Upper lobe of left lung (tissue), 6 donors: ENCODE data around the gene ACAP3. TPM values are rescaled to one million over a fixed set of nuclear protein-coding genes. Genes with fewer than 3 reads are reported as not detected.

Source experiments
- ATAC-seq, 2 donors: fragments of 200-7000 bp; cut with Tn5 transposase; one replicate each; pipeline ENCODE4 v1.9.1; 2022; ENCODE audit warnings: mild to moderate bottlenecking in 2 of 2, moderate library complexity in 2 of 2; ENCODE audit not compliant: low FRiP score in 2 of 2
- DNase-seq, 2 donors: peaks; one replicate each; pipeline ENCODE4 v3.0.0-alpha.2; 2019 to 2020
- H3K27ac ChIP-seq, 4 donors: fragments of 200-600 bp; sonication (generic); one replicate each; pipeline ENCODE4 v1.5.1; 2016 to 2019
- H3K27me3 ChIP-seq, 4 donors: fragments of 200-600 bp; sonication (generic); one replicate each; pipeline ENCODE4 v1.5.1; 2017 to 2019
- H3K36me3 ChIP-seq, 4 donors: fragments of 200-600 bp; sonication (generic); one replicate each; pipeline ENCODE4 v1.5.1; 2016 to 2019
- H3K4me1 ChIP-seq, 4 donors: fragments of 200-600 bp; sonication (generic); one replicate each; pipeline ENCODE4 v1.5.1; 2018 to 2019
- H3K4me3 ChIP-seq, 4 donors: fragments of 200-600 bp; sonication (generic); one replicate each; pipeline ENCODE4 v1.5.1; 2017 to 2019; ENCODE audit warnings: mild to moderate bottlenecking in 2 of 4, moderate library complexity in 1 of 4
- H3K9me3 ChIP-seq, 4 donors: fragments of 200-600 bp; sonication (generic); one replicate each; pipeline ENCODE4 v1.5.1; 2018 to 2019
- CTCF ChIP-seq, 6 experiments: fragments of 450-650 bp in 4 of 6; fragments of 200-600 bp in 2 of 6; sonication (generic) in 2 of 6; IDR thresholded peaks; one replicate each; pipeline ENCODE4 v1.5.1; 2016 to 2019; ENCODE audit warnings: antibody characterized with exemption in 6 of 6
- EP300 ChIP-seq, 4 donors: sonication (generic); formaldehyde crosslinking; IDR thresholded peaks; one replicate each; pipeline ENCODE4 v1.5.1; 2017; ENCODE audit warnings: antibody characterized with exemption in 4 of 4, control low read depth in 2 of 4
- POLR2A ChIP-seq, 4 donors: fragments of 450-650 bp; IDR thresholded peaks; one replicate each; pipeline ENCODE4 v1.5.1; 2016 to 2017; ENCODE audit warnings: antibody characterized with exemption in 4 of 4, mild to moderate bottlenecking in 2 of 4
- POLR2AphosphoS5 ChIP-seq, 2 donors: sonication (generic); formaldehyde crosslinking; IDR thresholded peaks; one replicate each; pipeline ENCODE4 v1.5.1; 2017; ENCODE audit warnings: antibody characterized with exemption in 2 of 2
- WGBS, 2 donors: methylation state at CpG; one replicate each; pipeline ENCODE4 v1.1.5; 2017 to 2018; 5-methylcytosine and 5-hydroxymethylcytosine counted together
- total RNA-seq, 6 donors: library from RNA; depleted of rRNA in 4 of 6; stranded (reverse); fragments of >200 nt in 4 of 6; gene quantifications; one replicate each; pipeline versions ENCODE4 v1.1.0 to v1.2.1, GENCODE V29; 2016 to 2021
- donor health status: DM: no; HTN: no; CAD: no; lungs with moderate emphysema.
- donor health status: DM: no; HTN: yes; CAD: no; lungs with severe emphysema.

The ACAP3 gene
- total RNA-seq, 6 donors from 2014 or later = 33.5 to 166 (median 60.1) TPM

DNA sequence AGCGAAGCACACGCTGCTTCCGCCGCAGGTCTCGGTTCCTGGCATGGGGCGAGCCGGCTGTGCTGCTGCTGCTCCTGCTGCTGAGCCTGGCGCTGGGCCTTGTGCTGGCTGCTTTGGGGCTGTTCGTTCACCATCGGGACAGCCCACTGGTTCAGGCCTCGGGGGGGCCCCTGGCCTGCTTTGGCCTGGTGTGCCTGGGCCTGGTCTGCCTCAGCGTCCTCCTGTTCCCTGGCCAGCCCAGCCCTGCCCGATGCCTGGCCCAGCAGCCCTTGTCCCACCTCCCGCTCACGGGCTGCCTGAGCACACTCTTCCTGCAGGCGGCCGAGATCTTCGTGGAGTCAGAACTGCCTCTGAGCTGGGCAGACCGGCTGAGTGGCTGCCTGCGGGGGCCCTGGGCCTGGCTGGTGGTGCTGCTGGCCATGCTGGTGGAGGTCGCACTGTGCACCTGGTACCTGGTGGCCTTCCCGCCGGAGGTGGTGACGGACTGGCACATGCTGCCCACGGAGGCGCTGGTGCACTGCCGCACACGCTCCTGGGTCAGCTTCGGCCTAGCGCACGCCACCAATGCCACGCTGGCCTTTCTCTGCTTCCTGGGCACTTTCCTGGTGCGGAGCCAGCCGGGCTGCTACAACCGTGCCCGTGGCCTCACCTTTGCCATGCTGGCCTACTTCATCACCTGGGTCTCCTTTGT is 26.0 kb upstream of the ACAP3 start:
- DNase-seq = peak in 1 of 2 donors; percentile 83
- Histone ChIP-seq H3K27ac (no peak overlapping the region), H3K27me3 (no peaks in the 10 kb centered on the region), H3K9me3 (no peaks in the 10 kb centered on the region), H3K36me3 (peaks cover 0 to 41% (median 21%) of the 10 kb centered on the region in 4 donors), H3K4me1 (peaks cover 0 to 28% (median 11%) of the 10 kb centered on the region in 4 donors), H3K4me3 (no peak overlapping the region)
- peak in 1 of 2 donors; percentile 7 for ATAC-seq
- 91 to 92% methylated on average over 21 to 34 of the region's 36 CpGs for WGBS, 2 donors
- TF ChIP-seq POLR2AphosphoS5 (IDR thresholded peaks at IDR 0.05) (no peak), EP300 (IDR thresholded peaks at IDR 0.05) (no peak), POLR2A (IDR thresholded peaks at IDR 0.05) (no peak), CTCF (IDR thresholded peaks at IDR 0.05) (no peak)

GRCh38 chr1:1332774-1333480 is 25.2 kb upstream of the ACAP3 start:
- DNase-seq (peak; percentile 62 to 89), ATAC-seq (no peak)
- TF ChIP-seq POLR2AphosphoS5 (IDR thresholded peaks at IDR 0.05) = no peak
- TF ChIP-seq EP300 (IDR thresholded peaks at IDR 0.05) = no peak
- TF ChIP-seq POLR2A (IDR thresholded peaks at IDR 0.05) = no peak
- no peak for TF ChIP-seq CTCF (IDR thresholded peaks at IDR 0.05)
- WGBS, 2 donors = 62 to 69% methylated on average over 19 to 31 of the region's 48 CpGs
- Histone ChIP-seq H3K27ac (no peak overlapping the region), H3K4me3 (no peak overlapping the region), H3K27me3 (no peaks in the 10 kb centered on the region), H3K4me1 (peaks cover 0 to 28% (median 11%) of the 10 kb centered on the region in 4 donors), H3K36me3 (peaks cover 0 to 41% (median 21%) of the 10 kb centered on the region in 4 donors), H3K9me3 (no peaks in the 10 kb centered on the region)

- Histone ChIP-seq H3K4me3 (no peak overlapping the region), H3K27me3 (no peaks in the 10 kb centered on the region), H3K4me1 (peaks cover 0 to 30% (median 11%) of the 10 kb centered on the region in 4 donors), H3K36me3 (peaks cover 0 to 41% (median 23%) of the 10 kb centered on the region in 4 donors), H3K27ac (no peak overlapping the region), H3K9me3 (no peaks in the 10 kb centered on the region)
- ATAC-seq (no peak), DNase-seq (peak in 1 of 2 donors; percentile 82)
- TF ChIP-seq CTCF (IDR thresholded peaks at IDR 0.05) = no peak
- TF ChIP-seq EP300 (IDR thresholded peaks at IDR 0.05) = no peak
- TF ChIP-seq POLR2AphosphoS5 (IDR thresholded peaks at IDR 0.05) = peak in 1 of 2 donors; percentile 3
- no peak for TF ChIP-seq POLR2A (IDR thresholded peaks at IDR 0.05)
- 84 to 96% methylated on average over 10 to 51 of the region's 57 CpGs for WGBS, 2 donors
These were observed 24.5 kb upstream of the ACAP3 start for GRCh38 chr1:1332031-1332755.

GRCh38 chr1:1331068-1331965 is 23.6 kb upstream of the ACAP3 start, which contains the start of gene TAS1R3:
Gene TAS1R3 (plus strand): TSS chr1:1331280. CDS start chr1:1331346, 66 bp downstream.
- H3K4me1 ChIP-seq = peaks cover 4 to 38% (median 15%) of the 10 kb centered on the region in 4 donors
- H3K9me3 ChIP-seq = no peaks in the 10 kb centered on the region
- ATAC-seq (peak in 1 of 2 donors; percentile 4), DNase-seq (peak in 1 of 2 donors; percentile 77)
- 73 to 87% methylated on average over 6 to 38 of the region's 41 CpGs for WGBS, 2 donors
- no peak within 1 kb of the TSS for H3K4me3 ChIP-seq
- peak within 1 kb of the TSS in 1 of 4 donors; percentile 35 for H3K27ac ChIP-seq
- TF ChIP-seq POLR2AphosphoS5 (IDR thresholded peaks at IDR 0.05) = no peak
- no peak for TF ChIP-seq CTCF (IDR thresholded peaks at IDR 0.05)
- no peak for TF ChIP-seq EP300 (IDR thresholded peaks at IDR 0.05)
- TF ChIP-seq POLR2A (IDR thresholded peaks at IDR 0.05) = peak in 1 of 4 donors; percentile 7
- H3K27me3 ChIP-seq = no peaks in the 10 kb centered on the region
- peaks cover 0 to 41% (median 22%) of the 10 kb centered on the region in 4 donors for H3K36me3 ChIP-seq
